GM23248 (cell line): ENCODE results near the gene DYNLRB1.

ENCODE experiments used
- EZH2 ChIP-seq: fragments of 200-600 bp; sonication (generic); IDR thresholded peaks from 2 replicates; pipeline ENCODE4 v1.6.1; 2018; ENCODE audit warnings: antibody characterized with exemption, mild to moderate bottlenecking; ENCODE audit not compliant: insufficient read depth, poor library complexity, severe bottlenecking
- EZH2phosphoT487 ChIP-seq: fragments of 200-600 bp; sonication (generic); IDR thresholded peaks from 2 replicates; pipeline ENCODE4 v1.6.1; 2018; ENCODE audit warnings: antibody characterized with exemption, moderate library complexity, mild to moderate bottlenecking, low read depth; ENCODE audit not compliant: insufficient read depth

GRCh38 chr20:34552569-34552968 is 36.3 kb downstream of the DYNLRB1 start:
- TF ChIP-seq EZH2 (no peak), EZH2phosphoT487 (no peak)
